UCSD-AML1 (cell line): Measurements from ENCODE around the gene ADIRF.
"Not testable (repeated sequence)": the region's sequence is repeated elsewhere in the genome, so short reads cannot be mapped to it uniquely, and the experiment has no call there.

ENCODE experiments used
- DNase-seq: peaks from one replicate; lab custom pipeline; 2025; ENCODE audit not compliant: unreplicated experiment; lab: John Stamatoyannopoulos, UW

The ADIRF gene

DNA sequence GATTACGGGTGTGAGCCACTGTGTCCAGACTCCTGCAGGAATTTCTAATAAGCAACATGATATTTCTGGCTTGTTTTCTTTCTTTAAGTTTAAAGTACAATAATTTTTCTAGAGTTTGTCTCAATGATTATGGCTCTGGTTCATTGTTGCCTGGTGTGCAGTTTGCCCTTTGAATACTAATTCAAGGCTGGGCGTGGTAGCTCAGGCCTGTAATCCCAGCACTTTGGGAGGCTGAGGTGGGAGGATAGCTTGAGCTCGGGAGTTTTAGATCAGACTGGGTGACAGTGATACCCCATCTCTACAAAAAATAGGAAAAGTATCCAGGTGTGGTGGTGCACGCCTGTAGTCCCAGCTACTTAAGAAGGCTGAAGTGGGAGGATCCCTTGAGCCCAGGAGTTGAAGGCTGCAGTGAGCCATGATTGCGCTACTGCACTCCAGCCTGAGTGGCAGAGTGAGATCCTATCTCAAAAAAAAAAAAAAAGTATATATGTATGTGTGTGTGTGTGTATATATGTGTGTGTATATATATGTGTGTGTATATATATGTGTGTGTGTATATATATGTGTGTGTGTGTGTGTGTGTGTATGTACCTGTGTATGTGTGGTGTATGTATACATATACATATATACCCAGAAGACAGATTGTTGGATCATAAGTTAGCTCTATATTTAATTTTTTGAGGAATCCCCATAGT, 8.2 kb downstream of the ADIRF start:
- DNase-seq = no peak

DNA sequence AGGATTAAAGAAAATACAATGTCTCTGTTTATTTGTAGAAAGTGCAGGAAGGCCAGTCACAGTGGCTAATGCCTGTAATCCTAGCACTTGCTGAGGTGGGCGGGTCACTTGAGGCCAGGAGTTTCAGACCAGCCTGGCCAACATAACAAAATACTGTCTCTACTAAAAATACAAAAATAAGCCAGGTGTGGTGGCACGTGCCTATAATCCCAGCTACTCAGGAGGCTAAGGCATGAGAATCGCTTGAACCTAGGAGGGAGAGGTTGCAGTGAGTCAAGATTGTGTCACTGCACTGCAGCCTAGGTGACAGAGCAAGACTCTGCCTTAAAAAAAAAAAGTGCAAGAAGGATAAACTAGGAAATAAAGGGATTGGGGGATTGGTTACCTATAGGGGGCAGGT, 10.2 kb downstream of the ADIRF start:
- not testable (repeated sequence) for DNase-seq

DNA sequence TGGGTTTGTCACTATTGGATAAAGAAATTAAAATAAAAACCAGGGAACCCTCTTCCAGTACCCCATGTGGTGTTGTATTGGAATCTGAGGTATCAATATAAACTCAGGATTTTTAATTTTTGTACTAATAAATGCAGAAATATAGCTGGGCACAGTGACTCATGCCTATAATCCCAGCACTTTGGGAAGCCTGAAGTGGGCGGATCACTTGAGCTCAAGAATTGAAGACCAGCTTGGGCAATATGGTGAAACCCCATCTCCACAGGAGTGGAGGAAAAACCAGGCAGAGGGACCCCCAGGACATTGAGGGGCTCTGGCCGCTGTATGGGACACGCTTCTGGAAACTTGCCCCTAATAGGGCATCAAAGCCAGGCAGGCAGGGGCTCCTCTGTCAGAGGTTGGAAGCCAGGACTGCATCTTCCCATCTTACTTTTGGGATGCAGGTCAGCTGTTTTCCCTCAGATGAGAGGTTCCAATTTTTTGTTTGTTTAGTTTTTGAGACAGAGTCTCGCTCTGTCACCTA, 11.1 kb downstream of the ADIRF start:
- DNase-seq = no peak

DNA sequence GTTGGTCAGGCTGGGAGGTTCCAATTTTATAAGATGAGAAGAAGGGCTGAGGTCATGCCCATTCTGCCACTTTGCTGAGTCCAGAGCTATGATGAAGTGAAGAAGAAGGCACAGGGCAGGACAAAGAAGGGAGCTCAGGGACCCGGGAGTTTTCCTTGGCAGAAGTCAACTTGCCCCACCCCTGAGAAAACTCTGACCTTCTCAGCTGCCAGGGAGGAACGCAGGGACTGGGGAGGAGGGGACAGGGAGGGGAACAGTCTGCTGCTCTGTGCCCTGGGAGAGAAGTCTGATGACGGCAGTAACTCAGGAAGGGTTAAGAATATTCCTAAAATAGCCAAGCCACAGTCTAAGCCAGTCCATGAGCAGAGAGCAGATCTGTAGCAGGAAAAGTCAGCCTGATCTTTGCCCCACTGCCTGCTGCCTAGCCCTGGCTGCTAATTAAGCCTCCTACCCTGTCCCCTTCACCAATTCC, 11.7 kb downstream of the ADIRF start:
- DNase-seq = no peak

DNA sequence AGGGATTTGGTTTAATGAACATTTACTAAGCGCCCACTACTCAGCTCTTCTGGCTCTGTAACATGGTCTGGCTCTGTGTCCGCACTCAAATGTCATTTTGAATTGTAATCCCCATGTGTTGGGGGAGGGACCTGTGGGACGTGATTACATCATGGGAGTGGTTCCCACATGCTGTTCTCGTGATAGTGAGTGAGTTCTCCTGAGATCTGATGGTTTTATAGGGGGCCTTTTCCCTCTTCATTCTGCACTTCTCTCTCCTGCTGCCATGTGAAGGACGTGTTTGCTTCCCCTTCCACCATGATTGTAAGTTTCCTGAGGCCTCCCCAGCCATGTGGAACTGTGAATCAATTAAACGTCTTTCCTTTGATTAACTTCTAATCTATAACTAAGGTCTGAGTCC, 12.7 kb downstream of the ADIRF start:
- DNase-seq = not testable (repeated sequence)

DNA sequence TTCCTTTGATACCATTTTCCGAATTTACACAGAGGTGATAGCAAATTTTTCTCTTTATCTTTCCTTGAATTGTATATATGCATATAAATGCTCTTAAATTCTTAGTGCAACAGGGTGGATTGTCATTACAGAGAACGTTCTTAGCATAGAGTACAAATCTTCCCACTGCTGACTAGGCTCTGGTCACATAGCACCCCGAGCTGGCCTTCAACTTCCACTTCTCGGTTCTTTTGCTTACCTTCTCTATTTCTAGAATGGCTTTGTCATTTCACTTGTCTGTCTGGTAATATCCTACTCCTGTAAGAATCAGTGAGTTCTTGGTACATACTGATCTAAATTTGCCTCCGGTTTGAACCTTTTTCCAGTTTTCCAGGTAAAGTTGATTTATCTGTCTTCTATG, 13.4 kb downstream of the ADIRF start:
- DNase-seq = no peak

DNA sequence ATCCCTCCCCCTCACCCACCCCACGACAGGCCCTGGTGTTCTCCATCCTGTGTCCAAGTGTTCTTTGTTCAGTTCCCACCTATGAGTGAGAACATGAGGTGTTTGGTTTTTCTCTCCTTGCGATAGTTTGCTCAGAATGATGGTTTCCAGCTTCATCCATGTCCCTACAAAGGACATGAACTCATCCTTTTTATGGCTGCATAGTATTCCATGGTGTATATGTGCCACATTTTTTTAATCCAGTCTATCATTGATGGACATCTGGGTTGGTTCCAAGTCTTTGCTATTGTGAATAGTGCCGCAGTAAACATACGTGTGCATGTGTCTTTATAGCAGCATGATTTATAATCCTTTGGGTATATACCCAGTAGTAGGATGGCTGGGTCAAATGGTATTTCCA, 16.2 kb downstream of the ADIRF start:
- not testable (repeated sequence) for DNase-seq

DNA sequence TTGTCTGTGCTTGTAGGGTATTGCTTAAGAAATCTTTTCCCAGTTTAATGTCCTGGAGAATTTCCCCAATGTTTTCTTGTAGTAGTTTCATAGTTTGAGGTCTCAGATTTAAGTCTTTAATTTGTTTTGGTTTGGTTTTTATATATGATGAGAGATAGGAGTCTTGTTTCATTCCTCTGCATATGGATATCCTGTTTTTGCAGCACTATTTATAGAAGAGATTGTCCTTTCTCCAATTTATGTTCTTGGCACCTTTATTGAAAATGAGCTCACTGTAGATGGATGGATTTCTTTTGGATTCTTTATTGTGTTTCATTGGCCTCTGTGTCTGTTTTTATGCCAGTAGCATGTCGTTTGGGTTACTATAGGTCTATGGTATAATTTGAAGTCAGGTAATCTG, 20.2 kb downstream of the ADIRF start:
- no peak for DNase-seq

DNA sequence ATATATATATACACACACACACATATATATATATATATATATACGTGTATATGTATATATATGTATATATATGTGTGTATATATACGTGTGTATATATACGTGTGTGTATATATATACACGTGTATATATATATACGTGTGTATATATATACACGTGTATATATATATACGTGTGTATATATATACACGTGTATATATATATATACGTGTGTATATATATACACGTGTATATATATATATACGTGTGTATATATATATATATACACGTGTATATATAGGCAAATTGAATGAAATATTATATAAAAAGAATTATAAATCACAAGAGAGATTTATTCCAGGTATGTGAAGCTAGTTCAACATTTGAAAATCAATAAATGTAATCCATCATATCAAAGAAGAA, 23.1 kb downstream of the ADIRF start:
- not testable (repeated sequence) for DNase-seq

DNA sequence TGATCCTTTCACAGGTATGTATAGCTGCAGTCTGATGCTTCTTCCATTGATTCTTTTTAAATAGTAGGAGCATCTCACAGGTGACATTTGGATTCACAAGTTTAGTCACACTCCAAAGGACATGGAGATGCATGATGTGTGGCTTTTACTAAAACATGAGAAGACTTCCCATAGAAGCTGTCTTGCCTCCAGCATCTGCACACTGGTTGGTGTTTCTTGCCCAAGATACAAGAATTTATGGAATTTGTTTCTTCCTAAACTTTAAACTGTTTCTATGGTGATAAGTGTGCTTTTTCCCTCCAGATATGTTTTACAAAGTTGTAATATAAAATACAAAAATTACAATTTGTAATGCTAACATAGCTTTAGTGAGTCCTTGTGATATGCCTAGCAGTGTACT, 24.2 kb downstream of the ADIRF start:
- no peak for DNase-seq

DNA sequence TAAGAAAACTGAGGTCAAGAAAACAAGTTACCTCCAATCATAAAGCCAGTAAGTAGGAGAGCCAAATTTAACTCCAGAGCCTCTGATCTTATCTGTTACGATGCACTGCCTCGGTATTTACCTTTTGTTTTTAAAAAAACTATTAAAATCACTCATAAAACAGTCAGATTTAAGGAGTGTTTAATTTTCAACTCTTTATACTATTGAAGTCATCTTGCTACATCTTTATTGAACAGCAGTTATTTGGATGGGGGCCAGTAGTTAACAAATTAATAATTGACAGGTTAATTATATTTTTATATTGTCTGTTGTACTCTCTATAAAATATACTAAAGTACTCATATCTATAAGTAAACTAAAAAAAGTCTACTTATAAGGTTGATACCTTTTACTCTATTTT, 24.6 kb downstream of the ADIRF start:
- DNase-seq = no peak

DNA sequence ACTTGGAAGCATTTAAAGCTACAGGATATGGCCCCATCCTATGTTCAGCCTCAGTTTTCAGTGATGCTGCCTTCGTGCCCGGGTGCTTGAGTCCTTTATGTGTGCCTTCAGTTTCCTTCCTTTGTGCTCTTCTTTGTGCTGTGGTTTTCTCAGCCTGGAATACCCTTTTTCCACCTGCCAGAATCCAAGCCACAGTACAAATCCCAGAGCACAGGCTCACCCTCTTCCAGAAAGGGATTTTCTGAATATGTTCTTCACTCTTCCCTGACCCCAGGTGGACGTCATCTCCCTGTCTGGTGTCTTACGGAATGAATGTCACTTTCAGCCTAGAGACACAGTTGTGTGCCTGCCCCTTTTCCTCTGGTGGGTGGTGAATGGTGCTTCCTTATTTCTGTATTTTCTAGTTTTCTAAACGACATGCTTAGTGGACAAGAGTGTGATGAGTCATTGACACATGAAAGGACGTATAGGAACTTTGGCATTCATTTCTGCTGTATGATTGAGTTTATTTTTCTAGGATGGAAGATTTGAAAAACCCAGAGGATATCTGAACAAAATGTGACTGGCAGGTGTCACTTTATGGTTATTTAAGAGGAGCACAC, 31.6 kb downstream of the ADIRF start:
- not testable (repeated sequence) for DNase-seq

DNA sequence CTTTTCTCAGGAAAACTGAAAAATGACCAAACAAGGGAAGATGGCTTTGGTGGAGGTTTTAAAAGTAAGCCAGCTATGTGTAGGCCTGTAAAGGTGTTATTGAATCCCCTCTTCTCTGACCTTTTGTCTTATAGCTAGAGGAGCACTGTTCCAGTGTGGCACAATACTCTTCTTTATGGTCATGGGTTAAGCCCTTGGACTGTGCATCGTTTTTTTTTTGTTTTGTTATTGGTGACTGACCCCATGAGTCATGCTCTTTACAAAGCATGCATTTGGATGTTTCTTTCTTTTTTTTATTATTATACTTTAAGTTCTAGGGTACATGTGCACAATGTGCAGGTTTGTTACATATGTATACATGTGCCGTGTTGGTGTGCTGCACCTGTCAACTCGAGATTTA, 32.2 kb downstream of the ADIRF start:
- no peak for DNase-seq

DNA sequence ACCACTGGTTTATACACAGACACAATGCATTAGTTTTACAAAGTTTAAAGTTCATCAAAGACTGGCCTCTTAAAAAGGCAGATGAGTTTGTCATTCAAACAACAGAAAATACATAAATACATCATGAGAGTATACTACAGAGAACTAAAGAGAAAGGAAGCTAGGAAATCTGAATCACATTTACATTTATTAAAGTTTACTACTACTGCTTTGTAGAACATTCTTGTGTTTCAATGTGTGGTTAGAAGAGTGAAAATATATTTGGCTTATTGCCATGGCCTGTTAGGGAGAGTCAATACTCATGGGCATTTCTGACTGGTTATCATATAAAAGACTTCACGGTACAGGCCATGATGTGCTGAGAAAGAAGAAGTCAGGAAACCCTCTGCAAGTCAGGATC, 38.8 kb downstream of the ADIRF start:
- not testable (repeated sequence) for DNase-seq

DNA sequence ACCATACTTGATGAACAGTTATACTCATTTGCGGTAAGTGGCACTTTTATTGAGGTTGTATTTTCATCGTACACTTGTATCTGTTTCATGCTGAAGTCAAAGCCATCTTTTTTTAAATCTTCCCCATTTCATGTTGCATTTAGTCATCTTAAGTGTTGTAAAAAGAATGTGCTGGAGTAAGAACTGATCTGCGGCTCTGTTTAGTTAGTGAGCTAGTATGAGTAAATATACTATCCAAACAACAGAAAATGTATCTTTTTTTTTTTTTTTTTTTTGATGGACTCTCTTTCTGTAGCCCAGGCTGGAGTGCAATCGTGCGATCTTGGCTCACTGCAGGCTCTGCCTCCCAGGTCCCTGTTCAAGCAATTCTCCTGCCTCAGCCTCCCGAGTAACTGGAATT, 39.4 kb downstream of the ADIRF start:
- DNase-seq = not testable (repeated sequence)

DNA sequence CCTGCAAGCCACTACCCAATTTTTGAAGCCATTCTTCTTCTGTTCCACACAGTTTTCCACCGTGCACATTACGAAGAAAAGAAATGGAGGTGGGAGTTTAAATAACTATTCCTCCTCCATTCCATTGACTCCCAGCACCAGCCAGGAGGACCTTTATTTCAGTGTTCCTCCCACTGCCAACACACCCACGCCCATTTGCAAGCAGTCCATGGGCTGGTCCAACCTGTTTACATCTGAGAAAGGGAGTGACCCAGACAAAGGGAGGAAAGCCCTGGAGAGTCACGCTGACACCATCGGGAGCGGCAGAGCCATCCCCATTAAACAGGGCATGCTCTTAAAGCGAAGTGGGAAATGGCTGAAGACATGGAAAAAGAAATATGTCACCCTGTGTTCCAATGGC, 40.0 kb downstream of the ADIRF start:
- not testable (repeated sequence) for DNase-seq

DNA sequence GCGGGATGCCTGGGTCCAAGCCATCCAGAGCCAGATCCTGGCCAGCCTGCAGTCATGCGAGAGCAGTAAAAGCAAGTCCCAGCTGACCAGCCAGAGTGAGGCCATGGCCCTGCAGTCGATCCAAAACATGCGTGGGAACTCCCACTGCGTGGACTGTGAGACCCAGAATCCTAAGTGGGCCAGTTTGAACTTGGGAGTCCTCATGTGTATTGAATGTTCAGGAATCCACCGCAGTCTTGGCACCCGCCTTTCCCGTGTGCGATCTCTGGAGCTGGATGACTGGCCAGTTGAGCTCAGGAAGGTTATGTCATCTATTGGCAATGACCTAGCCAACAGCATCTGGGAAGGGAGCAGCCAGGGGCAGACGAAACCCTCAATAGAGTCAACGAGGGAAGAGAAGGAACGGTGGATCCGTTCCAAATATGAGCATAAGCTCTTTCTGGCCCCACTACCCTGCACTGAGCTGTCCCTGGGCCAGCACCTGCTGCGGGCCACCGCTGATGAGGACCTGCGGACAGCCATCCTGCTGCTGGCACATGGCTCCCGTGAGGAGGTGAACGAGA, 40.9 kb downstream of the ADIRF start:
- not testable (repeated sequence) for DNase-seq

DNA sequence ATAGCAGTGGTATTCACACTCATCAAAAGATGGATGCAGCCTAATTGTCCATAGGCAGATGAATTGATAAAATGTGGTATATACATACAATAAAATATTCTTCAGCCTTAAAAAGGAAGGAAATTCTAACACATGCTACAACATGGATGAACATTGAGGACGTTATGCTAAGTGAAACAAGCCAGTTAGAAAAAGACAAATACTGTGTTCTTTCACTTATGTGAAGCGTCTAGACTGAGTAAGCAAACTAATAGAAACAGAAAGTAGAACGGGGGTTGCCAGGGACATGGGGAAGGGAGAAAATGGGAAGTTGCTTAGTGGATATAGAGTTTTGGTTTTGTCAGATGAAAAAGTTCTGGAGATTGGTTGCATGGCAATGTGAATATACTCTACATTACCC, 45.2 kb downstream of the ADIRF start:
- not testable (repeated sequence) for DNase-seq

DNA sequence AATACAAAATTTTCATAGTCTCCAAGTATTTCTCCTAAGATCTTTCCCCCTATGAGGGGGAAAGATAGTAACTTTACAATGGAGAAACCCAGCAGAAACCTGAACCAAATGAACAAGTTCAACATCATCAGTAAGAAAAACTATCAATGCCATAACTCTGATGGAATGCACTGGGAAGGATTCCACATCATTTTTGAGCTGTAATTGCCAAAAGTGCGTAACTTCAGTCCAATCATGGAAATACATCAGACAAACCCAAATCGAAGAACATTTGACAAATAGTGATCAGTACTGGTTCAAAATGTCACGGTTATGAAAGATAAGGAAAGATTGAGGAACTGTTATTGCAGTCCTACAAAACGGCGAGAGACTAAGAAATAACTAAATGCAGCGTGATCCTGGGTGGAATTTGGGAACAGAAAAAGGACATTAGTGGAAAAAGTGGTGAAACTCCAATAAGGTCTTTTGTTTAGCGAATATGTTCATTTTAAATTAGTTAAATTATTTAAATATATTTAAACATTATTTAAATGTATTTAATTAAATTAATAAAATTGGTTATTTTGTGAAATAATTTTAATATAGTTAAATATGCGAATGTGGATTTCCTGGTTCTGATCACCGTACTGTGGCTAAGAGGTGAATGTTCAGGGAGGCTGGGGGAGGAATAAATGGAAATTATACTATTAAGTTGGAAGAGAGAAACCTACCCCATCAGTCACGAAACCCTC, 46.9 kb downstream of the ADIRF start:
- not testable (repeated sequence) for DNase-seq

DNA sequence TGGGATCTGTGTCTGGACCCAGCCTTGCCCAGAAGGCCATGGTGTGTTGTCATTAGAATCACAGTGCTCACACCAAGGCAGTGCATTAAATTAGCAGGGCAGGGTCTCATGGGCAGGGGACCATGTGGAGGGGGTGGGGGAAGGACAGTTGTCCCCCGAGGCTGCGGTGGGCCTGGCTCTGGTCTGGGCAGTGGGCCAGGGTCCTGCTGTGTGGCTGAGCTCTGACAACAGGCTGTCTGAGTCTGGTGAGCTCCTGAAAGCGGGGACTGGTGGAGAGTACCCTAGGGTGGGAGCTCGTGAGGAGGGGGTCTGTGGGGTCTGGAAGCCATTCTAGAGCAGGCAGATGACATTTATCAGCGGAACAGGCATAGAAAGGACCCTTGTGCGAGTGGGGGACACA, 49.8 kb downstream of the ADIRF start:
- not testable (repeated sequence) for DNase-seq

DNA sequence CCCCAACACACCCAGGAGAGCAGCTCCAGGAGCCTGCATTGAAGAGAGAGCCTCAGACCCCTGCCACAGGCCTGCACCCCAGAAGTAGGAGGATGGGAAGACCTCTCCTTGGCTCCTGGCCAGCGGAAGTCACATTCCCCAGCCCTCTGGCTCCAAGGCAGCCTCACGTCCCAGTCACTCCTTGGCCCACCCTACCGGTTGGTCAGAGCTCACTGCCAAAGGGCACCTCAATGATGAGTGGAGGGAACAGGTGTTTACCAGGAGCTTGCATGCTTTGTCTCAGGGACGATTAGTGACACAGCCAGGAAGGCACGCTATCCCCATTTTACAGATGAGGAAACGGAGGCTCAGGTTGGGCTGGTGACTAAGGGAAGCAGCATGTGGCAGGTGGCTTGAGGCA, 50.8 kb downstream of the ADIRF start:
- DNase-seq = not testable (repeated sequence)

DNA sequence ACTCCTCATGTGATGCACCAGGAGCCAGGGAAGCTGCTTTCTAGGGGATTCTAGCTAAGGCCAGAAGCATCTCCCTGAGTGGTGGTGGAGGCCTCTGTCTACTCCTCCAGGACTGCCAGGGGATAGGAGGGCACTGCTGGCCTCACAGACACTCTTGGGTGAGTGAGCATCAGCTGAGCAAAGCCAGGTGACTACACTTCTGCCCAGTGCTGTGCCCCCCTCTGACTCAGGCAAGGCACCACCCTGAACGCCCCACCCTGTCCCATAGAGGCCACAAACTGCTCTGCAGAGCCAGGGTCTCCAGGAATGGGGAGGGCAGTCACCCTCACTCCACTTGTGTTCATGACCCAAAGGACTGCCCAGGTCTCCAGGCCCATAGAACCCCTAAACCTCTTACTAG, 51.2 kb downstream of the ADIRF start:
- not testable (repeated sequence) for DNase-seq
